ENCODE measurements around the gene PLTP.
"Not testable (repeated sequence)": the region's sequence is repeated elsewhere in the genome, so short reads cannot be mapped to it uniquely, and the experiment has no call there.

The PLTP gene

GRCh38 chr20:45944151-45944964 is 32.4 kb upstream of the PLTP start:
- DNase-seq, result no peak

- DNase-seq, result no peak
These were observed 31.7 kb upstream of the PLTP start for GRCh38 chr20:45943613-45944012.

GRCh38 chr20:45940469-45940868 is 28.5 kb upstream of the PLTP start:
- DNase-seq, result no peak

DNA sequence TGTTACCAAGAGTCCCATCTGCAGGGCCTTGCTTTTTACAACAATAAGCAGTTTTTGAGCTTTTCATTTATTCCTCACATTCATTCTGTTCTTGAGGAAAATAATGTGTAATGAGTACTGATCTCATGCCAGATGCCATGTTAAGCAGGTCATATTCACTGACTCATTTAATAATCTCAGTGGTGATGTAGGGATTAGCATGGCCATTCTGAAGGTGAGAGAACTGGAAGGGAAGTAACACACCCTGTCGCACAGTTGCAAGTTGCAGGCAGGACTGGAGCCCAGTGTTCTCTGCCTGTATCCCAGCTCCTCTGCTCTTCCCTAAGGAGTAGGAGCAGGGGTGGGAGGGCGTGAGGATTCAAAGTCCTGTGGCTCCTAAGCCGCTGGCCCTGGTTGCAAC is 28.1 kb upstream of the PLTP start:
- no peak for DNase-seq

DNA sequence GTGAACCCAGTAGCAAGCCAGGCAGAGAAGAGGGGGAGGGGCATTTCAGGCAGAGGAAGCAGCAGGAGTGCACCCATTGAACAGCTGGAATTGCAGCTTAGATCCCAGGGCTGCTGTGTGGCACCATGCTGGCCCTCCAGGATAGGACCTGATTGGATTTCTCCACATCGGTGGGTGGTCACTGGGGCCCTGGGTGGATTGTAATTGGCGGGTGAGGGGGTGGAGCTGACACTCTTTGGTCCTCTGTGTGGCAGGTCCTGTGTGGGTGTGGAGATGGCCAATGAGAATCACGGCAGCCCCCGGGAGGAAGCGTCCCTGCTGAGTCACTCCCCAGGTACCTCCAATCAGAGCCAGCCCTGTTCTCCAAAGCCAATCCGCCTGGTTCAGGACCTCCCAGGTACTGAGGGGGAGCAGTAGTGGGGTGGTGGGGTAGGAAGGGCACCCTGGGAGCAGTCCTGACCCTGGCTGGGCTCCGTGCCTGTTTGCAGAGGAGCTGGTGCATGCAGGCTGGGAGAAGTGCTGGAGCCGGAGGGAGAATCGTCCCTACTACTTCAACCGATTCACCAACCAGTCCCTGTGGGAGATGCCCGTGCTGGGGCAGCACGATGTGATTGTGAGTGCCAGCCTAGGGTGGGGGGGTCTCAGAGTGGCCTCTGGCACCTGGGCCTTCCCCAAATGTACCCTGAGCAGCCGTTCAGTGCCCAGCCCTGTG is 26.9 kb upstream of the PLTP start:
- DNase-seq, result no peak

DNA sequence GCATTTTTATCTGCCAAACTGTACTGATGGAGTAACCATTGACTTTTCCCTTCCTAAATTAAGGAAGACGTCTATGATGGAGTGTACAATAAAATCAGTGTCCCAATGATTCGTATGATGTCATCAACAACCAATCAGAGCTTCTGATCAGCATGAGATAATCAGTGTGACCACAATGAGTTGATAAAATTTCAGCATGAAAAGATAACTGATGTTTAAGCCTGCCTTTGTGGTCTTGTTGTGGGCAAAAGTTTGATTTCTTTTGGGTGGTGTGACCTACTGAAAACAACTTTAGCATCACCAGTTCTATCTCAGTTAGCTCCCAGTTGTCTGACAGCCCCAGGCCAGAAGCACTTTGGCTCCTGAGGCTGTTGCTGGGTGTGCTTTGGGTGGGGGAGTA is 25.8 kb upstream of the PLTP start:
- no peak for DNase-seq

DNA sequence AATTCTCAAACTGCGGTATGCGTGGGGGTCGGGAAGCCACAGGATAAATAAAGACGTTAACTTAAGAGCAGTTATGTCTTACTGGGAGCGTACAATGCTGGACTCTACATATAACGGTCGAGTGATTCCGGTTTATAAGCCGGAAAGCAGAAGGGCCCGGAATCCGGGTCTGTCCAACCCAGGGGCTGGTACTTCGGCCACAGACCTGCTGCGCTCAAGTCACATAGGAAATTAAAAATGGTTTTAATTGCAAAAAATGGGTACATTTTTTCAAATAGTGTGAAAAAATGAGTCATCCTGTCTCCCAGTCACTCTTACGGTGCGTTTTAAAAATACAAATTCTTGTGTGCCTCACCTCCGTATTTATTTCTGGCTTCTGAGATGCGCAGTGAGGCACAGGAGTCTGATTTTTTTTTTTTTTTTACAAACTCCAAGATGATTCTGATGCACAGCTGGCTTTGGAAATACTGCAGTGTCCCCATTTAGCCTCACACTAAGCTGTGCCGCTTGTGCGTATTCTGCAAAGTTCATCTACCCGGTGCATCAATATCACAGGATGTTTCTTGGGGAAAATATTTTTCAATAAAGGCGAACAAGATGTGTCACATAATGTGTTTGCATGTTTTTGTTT is 23.6 kb upstream of the PLTP start:
- DNase-seq, result no peak

- DNase-seq, result peak; percentile 99
These were observed 22.8 kb upstream of the PLTP start, which contains the start of gene PCIF1 for GRCh38 chr20:45934586-45935415. PCIF1 (plus strand) TSS chr20:45934683; CDS start chr20:45939000, 4,317 bp downstream.

- DNase-seq, result peak; percentile 70
These were observed 22.2 kb upstream of the PLTP start for GRCh38 chr20:45934046-45934585.

DNA sequence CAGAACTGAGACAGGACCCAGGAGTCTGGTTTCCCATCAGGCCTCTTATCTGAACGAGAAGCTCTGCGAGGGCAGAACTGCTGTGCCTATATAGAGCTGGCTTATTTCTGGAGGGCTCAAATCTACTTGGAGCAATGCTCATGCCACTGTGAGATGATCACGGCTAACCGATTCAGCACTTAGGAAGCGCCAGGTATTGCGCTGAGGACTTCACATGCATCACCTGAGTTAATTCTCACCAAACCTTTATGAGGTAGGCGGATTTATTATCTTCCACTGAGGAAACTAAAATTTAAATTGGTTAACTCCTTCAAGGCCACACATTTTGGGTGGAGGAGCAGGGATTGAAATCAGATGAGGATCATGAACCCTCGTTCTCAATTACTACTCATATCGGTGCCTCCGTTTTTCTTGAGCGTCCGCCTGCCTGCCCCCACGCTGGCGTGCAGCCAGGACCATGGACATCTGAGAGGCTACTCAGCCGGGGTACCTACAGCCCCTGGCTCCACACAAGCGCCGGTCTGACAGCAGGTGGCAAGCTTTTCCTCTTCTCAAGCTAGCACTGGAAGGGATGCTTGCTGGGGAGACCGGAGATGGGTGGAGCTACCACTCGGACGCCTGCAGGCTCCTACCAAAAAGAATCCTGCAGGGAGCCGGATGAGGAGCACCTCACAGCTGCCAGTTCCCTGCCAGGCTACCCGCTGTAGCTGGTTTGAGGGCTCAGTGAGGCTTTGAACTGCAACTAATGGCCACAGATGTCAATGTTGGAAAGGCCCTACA is 21.5 kb upstream of the PLTP start:
- DNase-seq, result peak; percentile 75

DNA sequence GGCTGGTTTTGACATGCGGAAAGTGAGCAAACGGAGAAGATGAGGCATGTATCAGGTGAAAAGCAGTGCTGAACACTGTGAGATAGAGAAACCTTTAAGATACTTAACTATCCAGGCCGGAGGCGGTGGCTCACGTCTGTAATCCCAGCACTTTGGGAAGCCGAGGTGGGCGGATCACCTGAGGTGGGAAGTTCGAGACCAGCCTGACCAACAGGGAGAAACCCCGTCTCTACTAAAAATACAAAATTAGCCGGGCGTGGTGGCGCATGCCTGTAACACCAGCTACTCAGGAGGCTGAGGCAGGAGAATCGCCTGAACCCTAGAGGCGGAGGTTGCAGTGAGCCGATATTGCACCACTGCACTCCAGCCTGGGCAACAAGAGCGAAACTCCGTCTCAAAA is 19.7 kb upstream of the PLTP start:
- DNase-seq, result not testable (repeated sequence)

DNA sequence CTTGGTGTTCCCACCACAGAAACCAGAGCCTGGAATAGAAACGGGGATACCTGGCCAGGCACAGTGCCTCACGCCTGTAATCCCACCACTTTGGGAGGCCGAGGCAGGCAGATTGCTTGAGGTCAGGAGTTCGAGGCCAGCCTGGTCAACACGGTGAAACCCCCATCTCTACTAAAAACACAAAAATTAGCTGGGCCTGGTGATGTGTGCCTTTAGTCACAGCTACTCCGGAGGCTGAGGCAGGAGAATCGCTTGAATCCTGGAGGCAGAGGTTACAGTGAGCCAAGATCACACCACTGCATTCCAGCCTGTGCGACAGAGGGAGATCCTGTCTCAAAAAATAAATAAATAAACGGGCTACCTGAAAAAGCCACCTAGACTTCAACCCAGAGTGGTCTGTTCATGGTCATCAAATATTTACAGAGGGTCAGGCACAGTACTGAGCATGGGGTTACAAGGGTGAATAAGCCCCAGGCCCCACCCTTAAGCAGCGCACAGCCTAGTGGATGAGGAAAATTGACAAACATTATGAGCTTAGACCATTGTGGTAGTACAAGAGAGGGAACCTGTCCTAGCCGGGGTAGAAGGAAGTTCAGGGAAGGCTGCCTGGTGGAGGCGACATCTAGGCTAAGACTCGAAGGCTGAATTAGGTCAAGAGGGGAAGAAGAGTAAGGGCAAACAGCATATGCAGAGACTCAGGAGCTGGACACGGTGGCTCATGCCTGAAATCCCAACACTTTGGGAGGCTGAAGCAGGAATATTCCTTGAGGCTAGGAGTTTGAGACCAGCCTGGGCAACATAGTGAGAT is 15.3 kb upstream of the PLTP start:
- DNase-seq, result no peak

DNA sequence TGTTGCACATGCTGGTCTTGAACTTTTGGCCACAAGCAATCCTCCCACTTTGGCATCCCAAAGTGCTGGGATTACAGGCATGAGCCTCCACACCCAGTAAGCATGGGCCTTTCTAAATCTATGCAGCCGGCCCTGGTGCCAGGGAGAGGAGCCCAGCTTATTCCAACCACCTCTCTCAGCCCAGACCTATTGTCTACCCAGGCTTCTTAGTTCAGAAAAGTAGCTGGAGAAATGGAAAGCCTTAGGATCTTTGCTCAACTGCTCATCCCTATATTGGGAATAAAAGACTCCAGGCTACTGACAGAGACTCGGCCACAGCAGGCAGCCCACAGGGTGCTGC is 14.7 kb upstream of the PLTP start:
- DNase-seq, result no peak

DNA sequence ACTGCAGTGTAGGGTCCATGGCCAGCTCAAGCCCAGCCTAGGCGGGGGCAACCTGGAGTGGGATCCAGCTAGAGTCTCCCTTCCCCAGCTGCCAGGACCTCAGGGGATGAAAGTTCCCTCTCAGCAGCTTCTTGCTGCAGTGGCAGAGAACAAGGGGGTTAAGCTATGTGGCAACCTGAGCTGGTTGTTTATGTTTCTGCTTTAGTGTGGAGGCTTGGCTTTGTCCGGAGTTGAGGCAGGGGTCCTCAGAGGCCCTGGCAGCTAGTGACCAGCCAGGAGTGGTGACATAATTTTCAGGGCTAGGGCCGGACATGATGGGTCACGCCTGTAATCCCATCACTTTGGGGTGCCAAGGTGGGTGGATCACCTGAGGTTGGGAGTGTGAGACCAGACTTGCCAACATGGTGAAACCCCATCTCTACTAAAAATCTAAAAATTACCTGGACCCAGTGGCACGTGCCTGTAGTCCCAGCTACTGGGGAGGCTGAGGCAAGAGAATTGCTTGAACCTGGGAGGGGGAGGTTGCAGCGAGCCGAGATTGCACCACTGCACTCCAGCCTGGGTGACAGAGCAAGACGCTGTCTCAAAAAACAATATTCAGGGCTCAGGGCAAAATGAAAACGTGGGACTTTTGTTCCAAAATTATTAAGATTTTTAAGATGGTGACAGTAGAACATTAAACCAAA is 14.0 kb upstream of the PLTP start:
- DNase-seq, result no peak

DNA sequence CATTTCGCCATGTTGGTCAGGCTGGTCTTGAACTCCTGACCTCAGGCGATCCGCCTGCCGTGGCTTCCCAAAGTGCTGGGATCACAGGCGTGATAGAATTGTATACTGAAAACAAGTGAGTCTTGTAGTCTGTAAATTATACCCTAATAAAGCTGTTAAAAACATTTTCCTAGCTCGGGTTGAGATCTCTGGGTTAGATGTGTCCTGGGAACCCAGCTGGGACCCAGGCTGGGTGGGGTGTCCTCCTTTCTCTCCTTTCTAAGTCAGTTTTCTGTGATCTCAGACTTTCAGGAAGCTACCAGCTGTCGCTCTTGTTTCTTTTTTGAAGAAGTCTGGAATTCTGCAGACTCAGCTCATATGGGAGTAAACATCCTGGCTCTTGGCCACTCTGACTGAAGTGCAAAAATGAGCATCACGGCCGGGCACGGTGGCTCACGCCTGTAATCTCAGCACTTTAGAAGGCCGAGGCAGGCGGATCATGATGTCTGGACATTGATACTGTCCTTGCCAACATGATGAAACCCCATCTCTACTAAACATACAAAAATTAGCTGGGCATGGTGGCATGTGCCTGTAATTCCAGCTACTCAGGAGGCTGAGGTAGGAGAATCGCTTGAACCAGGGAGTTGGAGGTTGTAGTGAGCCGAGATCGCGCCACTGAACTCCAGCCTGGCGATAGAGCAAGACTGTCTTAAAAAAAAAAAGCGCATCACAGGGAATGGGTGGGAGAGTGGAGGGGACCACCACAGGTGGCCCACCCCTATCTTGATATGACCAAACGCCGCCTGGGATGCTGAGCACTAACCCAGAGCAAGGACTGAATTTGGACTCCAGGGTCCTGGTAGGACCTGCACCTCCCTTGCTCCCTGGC is 12.7 kb upstream of the PLTP start:
- DNase-seq, result no peak

DNA sequence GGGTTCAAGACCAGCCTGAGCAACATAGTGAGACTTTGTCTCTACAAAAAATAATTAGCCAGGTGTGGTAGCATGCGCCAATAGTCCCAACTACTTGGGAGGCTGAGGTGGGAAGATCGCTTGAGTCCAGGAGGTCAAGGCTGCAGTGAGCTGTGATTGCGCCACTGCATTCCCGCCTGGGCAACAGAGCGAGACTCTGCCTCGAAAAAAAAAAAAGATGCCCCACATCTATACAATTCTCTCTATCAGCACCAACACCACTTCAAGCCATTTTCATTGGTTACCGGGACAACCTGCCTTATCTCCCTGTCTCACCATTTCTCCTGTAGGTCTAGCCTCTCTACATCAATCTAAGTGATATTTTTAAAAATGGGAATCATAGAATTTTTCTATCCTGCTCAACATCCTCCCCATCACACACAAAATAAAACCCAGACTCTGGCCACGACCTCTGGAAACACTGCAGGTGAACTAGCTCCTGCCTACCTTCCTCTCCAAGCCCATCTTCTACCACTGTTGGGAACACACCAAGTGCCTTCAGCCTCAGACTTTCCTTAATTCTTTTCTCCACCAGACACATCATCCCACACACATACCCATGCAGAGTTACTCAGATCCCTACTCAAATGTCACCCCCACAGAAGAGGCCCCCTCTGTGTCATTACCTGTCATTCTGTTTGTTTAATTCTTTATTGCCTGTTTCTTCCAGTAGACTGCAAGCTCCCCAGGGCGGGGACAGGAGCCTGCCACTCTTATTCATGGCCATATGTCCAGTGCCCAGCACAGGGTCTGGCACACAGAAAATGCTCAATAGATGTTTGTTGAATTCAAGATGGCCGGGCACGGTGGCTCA is 9.6 kb upstream of the PLTP start:
- DNase-seq, result no peak

DNA sequence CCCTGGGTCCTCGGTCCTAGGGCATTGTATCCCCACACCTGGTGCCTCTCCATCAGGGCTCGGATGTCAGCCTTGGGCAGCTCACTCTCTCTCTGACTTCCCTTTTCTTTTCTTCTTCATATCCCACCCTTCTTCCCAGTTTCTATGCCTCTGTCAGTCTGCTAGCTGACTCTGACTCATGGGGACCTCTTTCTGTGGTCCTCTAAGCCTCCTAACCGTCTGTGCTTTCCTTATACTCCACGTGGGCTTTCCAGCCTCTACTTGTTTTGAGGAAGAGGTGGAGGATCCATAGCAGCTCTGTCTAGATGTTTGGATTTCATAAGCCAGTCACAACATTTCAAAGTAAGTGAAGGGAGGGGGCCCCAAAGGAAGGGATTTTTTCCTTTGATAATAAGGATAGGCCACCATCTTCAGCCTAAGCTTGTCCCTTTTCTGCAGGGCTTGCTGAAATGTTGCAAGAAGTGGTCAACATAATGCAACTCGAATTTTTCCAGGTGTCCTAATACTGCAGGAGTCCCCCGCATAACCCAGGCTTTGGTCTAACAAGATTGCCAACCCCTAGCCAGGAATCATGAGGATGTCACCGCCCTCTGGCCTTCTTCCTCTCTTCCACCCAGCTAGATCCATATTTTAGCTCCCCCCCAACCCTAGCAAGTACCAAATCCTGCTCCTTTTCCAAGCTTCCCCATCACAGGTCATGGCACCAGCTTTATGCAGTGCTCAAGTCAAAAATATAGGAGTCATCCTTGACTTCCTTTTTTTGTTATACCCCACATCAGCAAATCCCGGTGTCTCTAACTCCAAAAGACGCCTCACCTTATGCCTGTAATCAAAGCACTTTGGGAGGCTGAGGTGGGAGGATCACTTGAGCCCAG is 8.7 kb upstream of the PLTP start:
- no peak for DNase-seq

Data from CD4-positive, alpha-beta T cell treated with Interleukin-6 for 4 hours (primary cell).